Pancreas (tissue), 10 donors: ENCODE results near the gene OSMR. TPM values are rescaled to one million over a fixed set of nuclear protein-coding genes. Genes with fewer than 3 reads are reported as not detected.

Experiments used
- ATAC-seq, 4 donors: fragments of 200-7000 bp; cut with Tn5 transposase; one replicate each; pipeline versions ENCODE4 v1.8.0 to v1.9.1; 2020; ENCODE audit warnings: mild to moderate bottlenecking in 4 of 4, moderate library complexity in 4 of 4
- DNase-seq, 6 donors: peaks; one replicate each; pipeline ENCODE4 v3.0.0-alpha.2; 2020
- FAIRE-seq: peaks from 2 replicates; lab custom pipeline; 2012; peaks lifted over from hg19 to GRCh38; lab: Jason Lieb, UNC
- H3K27ac ChIP-seq, 4 donors: fragments of 200-600 bp; sonication (generic); 1 replicate in 3 of 4; 2 replicates in 1 of 4; pipeline versions ENCODE4 v1.5.0 to v1.8.0; 2020
- H3K27me3 ChIP-seq, 4 donors: fragments of 200-600 bp; one replicate each; pipeline ENCODE4 v1.8.0; 2021
- H3K36me3 ChIP-seq, 3 donors: fragments of 200-600 bp; sonication (generic) in 1 of 3; one replicate each; pipeline versions ENCODE4 v1.5.0 to v1.8.0; 2020 to 2021
- H3K4me1 ChIP-seq, 3 donors: fragments of 200-600 bp; one replicate each; pipeline ENCODE4 v1.8.0; 2021
- H3K4me3 ChIP-seq, 4 donors: fragments of 200-600 bp; sonication (generic) in 2 of 4; one replicate each; pipeline versions ENCODE4 v1.5.0 to v1.8.0; 2020 to 2021
- H3K9me3 ChIP-seq, 4 donors: fragments of 200-600 bp; one replicate each; pipeline ENCODE4 v1.8.0; 2021
- WGBS, 2 donors: extraction: QIAGEN DNeasy Blood & Tissue Kit; methylation state at CpG; one replicate each; pipeline ENCODE4 v1.1.7; 2013; 5-methylcytosine and 5-hydroxymethylcytosine counted together
- intact Hi-C, 3 donors: fragments of 100-400 bp; cut with DNase I; formaldehyde crosslinking; loops; one replicate each; pipeline versions ENCODE4 v1.11.1 to v1.14.2; 2022
- polyA plus RNA-seq, 2 donors: library from polyadenylated mRNA; stranded (reverse); fragments of 200-250 nt; gene quantifications; one replicate each; pipeline ENCODE4 v1.2.3, GENCODE V29; 2013
- total RNA-seq, 6 donors: library from RNA; stranded (reverse); fragmentation: NEBNext Ultra II Directional in 4 of 6; extraction: Animal tissue kit (Norgen Biotek cat#: 25700) in 4 of 6; gene quantifications; one replicate each; pipeline versions ENCODE4 v1.2.1 to v1.2.4, GENCODE V29; 2021 to 2023
- TF ChIP-seq, protein P1 (sequence below), 4 donors: fragments of 200-600 bp; sonication (generic) in 3 of 4; IDR thresholded peaks; one replicate each; pipeline versions ENCODE4 v1.5.0 to v1.8.0; 2021; ENCODE audit warnings: antibody characterized with exemption in 4 of 4
- donor health status: healthy with polysubstance abuse.
- donor health status: DM: no; HTN: no; CAD: no; lungs with moderate emphysema.
- donor health status: DM: no; HTN: no; CAD: no.
- donor health status: control.
- donor health status: control.
- donor health status: Bipolar disorder and iron deficiency.
- donor health status: DM: yes; HTN: yes; CAD: no.
- donor health status: DM: no; HTN: no; CAD: no.
- donor health status: DM: no; HTN: no; CAD: no.
- donor health status: DM: yes; HTN: yes; CAD: no.

The OSMR gene
- total and polyA plus RNA-seq, 8 donors, result 5.5 to 29.0 (median 9.1) TPM

GRCh38 chr5:38867416-38867815 is 21.6 kb downstream of the OSMR start:
- intact Hi-C loops, result no loop called here
- H3K9me3 ChIP-seq, result no peaks in the 10 kb centered on the region
- H3K4me3 ChIP-seq, result no peak overlapping the region
- no peaks in the 10 kb centered on the region for H3K27me3 ChIP-seq
- DNase-seq, result no peak
- H3K4me1 ChIP-seq, result no peaks in the 10 kb centered on the region
- no peaks in the 10 kb centered on the region for H3K36me3 ChIP-seq
- ATAC-seq, result no peak
- WGBS, 2 donors, result 70 to 78% methylated on average over 5 of the region's 5 CpGs
- TF ChIP-seq, protein P1, sequence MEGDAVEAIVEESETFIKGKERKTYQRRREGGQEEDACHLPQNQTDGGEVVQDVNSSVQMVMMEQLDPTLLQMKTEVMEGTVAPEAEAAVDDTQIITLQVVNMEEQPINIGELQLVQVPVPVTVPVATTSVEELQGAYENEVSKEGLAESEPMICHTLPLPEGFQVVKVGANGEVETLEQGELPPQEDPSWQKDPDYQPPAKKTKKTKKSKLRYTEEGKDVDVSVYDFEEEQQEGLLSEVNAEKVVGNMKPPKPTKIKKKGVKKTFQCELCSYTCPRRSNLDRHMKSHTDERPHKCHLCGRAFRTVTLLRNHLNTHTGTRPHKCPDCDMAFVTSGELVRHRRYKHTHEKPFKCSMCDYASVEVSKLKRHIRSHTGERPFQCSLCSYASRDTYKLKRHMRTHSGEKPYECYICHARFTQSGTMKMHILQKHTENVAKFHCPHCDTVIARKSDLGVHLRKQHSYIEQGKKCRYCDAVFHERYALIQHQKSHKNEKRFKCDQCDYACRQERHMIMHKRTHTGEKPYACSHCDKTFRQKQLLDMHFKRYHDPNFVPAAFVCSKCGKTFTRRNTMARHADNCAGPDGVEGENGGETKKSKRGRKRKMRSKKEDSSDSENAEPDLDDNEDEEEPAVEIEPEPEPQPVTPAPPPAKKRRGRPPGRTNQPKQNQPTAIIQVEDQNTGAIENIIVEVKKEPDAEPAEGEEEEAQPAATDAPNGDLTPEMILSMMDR (IDR thresholded peaks at IDR 0.05), result no peak
- no peak for FAIRE-seq
- no peak overlapping the region for H3K27ac ChIP-seq

- FAIRE-seq (no peak), ATAC-seq (no peak), DNase-seq (no peak)
- Histone ChIP-seq H3K4me1 (no peaks in the 10 kb centered on the region), H3K9me3 (no peaks in the 10 kb centered on the region), H3K36me3 (no peaks in the 10 kb centered on the region), H3K27me3 (no peaks in the 10 kb centered on the region), H3K4me3 (no peak overlapping the region), H3K27ac (no peak overlapping the region)
- intact Hi-C loops, result no loop called here
- 83 to 89% methylated on average over 1 of the region's 1 CpG for whole genome bisulfite sequencing, 2 donors
- TF ChIP-seq, protein P1 (IDR thresholded peaks at IDR 0.05), result no peak
These were observed 24.8 kb downstream of the OSMR start for GRCh38 chr5:38870595-38870994.

- Histone ChIP-seq H3K36me3 (no peaks in the 10 kb centered on the region), H3K4me1 (no peaks in the 10 kb centered on the region), H3K4me3 (no peak overlapping the region), H3K27ac (no peak overlapping the region), H3K27me3 (no peaks in the 10 kb centered on the region), H3K9me3 (no peaks in the 10 kb centered on the region)
- DNase-seq (no peak), ATAC-seq (no peak), FAIRE-seq (no peak)
- intact Hi-C loops, result no loop called here
- 49 to 50% methylated on average over 2 of the region's 2 CpGs for WGBS, 2 donors
- TF ChIP-seq, protein P1 (IDR thresholded peaks at IDR 0.05), result no peak
These were observed 25.3 kb downstream of the OSMR start for GRCh38 chr5:38871058-38871605.

- Histone ChIP-seq H3K9me3 (no peaks in the 10 kb centered on the region), H3K4me3 (no peak overlapping the region), H3K27ac (peak overlapping the region in 2 of 4 donors; percentile 3 to 37), H3K36me3 (peaks cover 0 to 5% (median 4%) of the 10 kb centered on the region in 3 donors), H3K27me3 (no peaks in the 10 kb centered on the region), H3K4me1 (no peaks in the 10 kb centered on the region)
- peak in 3 of 4 donors; percentile 75 to 88 (median 83) for ATAC-seq
- 66% methylated on average over 5 of the region's 5 CpGs for WGBS, 2 donors
- intact Hi-C loops, result no loop called here
- no peak for DNase-seq
- TF ChIP-seq, protein P1 (IDR thresholded peaks at IDR 0.05), result no peak
- FAIRE-seq, result no peak
These were observed 26.2 kb downstream of the OSMR start for GRCh38 chr5:38871790-38872551.

- Histone ChIP-seq H3K27me3 (no peaks in the 10 kb centered on the region), H3K9me3 (no peaks in the 10 kb centered on the region), H3K27ac (no peak overlapping the region), H3K4me3 (no peak overlapping the region), H3K4me1 (no peaks in the 10 kb centered on the region), H3K36me3 (peaks cover 0 to 13% (median 7%) of the 10 kb centered on the region in 3 donors)
- intact Hi-C loops, result no loop called here
- FAIRE-seq (no peak), DNase-seq (no peak), ATAC-seq (no peak)
- TF ChIP-seq, protein P1 (IDR thresholded peaks at IDR 0.05), result no peak
- WGBS, 2 donors, result 91 to 94% methylated on average over 1 of the region's 1 CpG
These were observed 27.0 kb downstream of the OSMR start for GRCh38 chr5:38872826-38873225.
